ENCODE measurements around the gene SPNS2. TPM values are rescaled to one million over a fixed set of nuclear protein-coding genes. Genes with fewer than 3 reads are reported as not detected.

SPNS2 gene
- total and polyA plus RNA-seq, 2 donors (not counting 1 experiment from before 2014, with no cell fraction given) = 0.48 TPM; not detected in 1

GRCh38 chr17:4492721-4493561 lies 5.7 kb upstream of the SPNS2 start:
- Histone ChIP-seq H3K4me2 (replicated peaks; ENCODE audit: low read depth, low read length, poor library complexity, severe bottlenecking) (no peak overlapping the region), H3K9me3 (ENCODE audit: control extremely low read depth in 1 of 3, control insufficient read depth in 2 of 3, insufficient read depth in 1 of 3, low read length in 2 of 3) (peaks cover 0 to 4% (median 0%) of the 10 kb centered on the region in 3 donors), H3K9ac (ENCODE audit: low read length) (no peak overlapping the region), H2AFZ (ENCODE audit: insufficient read depth, low read depth, low read length, poor library complexity, severe bottlenecking) (no peak overlapping the region), H3K4me1 (ENCODE audit: control insufficient read depth in 2 of 2, insufficient read depth in 2 of 2, low read length in 2 of 2) (peaks cover 9 to 21% of the 10 kb centered on the region in 2 donors), H3K36me3 (replicated peaks in 1 of 2; ENCODE audit: control extremely low read depth in 1 of 2, control insufficient read depth in 1 of 2, extremely low read depth in 1 of 2, insufficient read depth in 2 of 2, low read length in 1 of 2) (no peaks in the 10 kb centered on the region), H3K4me3 (ENCODE audit: control extremely low read depth in 1 of 5, extremely low read depth in 1 of 5, insufficient read depth in 1 of 5, low read depth in 2 of 5, low read length in 4 of 5) (no peak overlapping the region), H3K27me3 (replicated peaks in 1 of 4; ENCODE audit: control extremely low read depth in 1 of 4, control insufficient read depth in 3 of 4, insufficient read depth in 4 of 4, low read length in 3 of 4) (peaks cover 0 to 2% (median 0%) of the 10 kb centered on the region in 4 experiments), H3K27ac (ENCODE audit: low read length in 2 of 2) (no peak overlapping the region), H4K20me1 (ENCODE audit: control insufficient read depth, insufficient read depth, low read length, poor library complexity, severe bottlenecking) (no peaks in the 10 kb centered on the region), H3K79me2 (ENCODE audit: control insufficient read depth, insufficient read depth, low read length) (no peaks in the 10 kb centered on the region)
- H3K4me3 Mint-ChIP-seq = peak overlapping the region; percentile 5
- intact Hi-C loops (cut with micrococcal nuclease) = no loop called here
- peak; percentile 16 for ATAC-seq (ENCODE audit: low read depth)
- no peaks in the 10 kb centered on the region for H3K27me3 Mint-ChIP-seq
- no peaks in the 10 kb centered on the region for H3K9me3 Mint-ChIP-seq (ENCODE audit: insufficient read depth)
- 32% methylated on average over 17 of the region's 20 CpGs for WGBS (ENCODE audit: insufficient coverage)
- H3K4me1 Mint-ChIP-seq = peaks cover 25% of the 10 kb centered on the region
- no peak for TF ChIP-seq CTCF (IDR thresholded peaks at IDR 0.05)
- TF ChIP-seq EZH2 (IDR thresholded peaks at IDR 0.05; ENCODE audit: borderline replicate concordance, insufficient read depth, low read depth, low read length, poor library complexity, severe bottlenecking) = no peak
- no peak for DNase-seq
- ChIA-PET CTCF (interaction anchor here (0.9 kb wide), 1 partner anchor 9 kb away, joined by 3 read pairs; no protein-coding TSS in a partner anchor), POLR2A (no interaction called here)
- peak overlapping the region; percentile 16 for H3K27ac Mint-ChIP-seq

All from B cell (primary cell).